ENCODE data around the gene MST1. TPM values are rescaled to one million over a fixed set of nuclear protein-coding genes. Genes with fewer than 3 reads are reported as not detected.

MST1 gene
- total and polyA plus RNA-seq, 2 donors (not counting 1 experiment from before 2014, with no cell fraction given): 3.5 to 6.6 TPM

DNA sequence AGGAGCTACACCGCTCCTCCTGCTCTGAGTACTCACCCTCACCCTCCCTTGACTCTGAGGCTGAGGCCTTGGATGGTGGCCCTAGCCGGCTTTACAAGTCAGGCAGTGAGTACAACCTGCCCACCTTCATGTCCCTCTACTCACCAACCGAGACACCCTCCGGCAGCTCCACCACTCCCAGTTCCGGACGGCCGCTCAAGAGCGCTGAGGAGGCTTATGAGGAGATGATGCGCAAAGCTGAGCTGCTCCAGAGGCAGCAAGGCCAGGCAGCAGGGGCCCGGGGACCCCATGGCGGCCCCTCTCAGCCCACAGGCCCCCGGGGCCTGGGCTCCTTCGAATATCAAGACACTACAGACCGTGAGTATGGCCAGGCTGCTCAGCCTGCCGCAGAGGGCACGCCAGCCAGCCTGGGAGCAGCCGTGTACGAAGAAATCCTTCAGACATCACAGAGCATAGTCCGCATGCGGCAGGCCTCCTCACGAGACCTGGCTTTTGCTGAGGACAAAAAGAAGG, 36.3 kb downstream of the MST1 start:
- no peak for DNase-seq (ENCODE audit: low read depth in 2 of 2)
- TF ChIP-seq, protein P1, sequence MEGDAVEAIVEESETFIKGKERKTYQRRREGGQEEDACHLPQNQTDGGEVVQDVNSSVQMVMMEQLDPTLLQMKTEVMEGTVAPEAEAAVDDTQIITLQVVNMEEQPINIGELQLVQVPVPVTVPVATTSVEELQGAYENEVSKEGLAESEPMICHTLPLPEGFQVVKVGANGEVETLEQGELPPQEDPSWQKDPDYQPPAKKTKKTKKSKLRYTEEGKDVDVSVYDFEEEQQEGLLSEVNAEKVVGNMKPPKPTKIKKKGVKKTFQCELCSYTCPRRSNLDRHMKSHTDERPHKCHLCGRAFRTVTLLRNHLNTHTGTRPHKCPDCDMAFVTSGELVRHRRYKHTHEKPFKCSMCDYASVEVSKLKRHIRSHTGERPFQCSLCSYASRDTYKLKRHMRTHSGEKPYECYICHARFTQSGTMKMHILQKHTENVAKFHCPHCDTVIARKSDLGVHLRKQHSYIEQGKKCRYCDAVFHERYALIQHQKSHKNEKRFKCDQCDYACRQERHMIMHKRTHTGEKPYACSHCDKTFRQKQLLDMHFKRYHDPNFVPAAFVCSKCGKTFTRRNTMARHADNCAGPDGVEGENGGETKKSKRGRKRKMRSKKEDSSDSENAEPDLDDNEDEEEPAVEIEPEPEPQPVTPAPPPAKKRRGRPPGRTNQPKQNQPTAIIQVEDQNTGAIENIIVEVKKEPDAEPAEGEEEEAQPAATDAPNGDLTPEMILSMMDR (conservative IDR thresholded peaks at IDR 0.05 in 1 of 2, IDR thresholded peaks at IDR 0.05 in 1 of 2; ENCODE audit: low read depth in 1 of 2, low read length in 2 of 2): no peak
- no peak for TF ChIP-seq EZH2 (IDR thresholded peaks at IDR 0.05; ENCODE audit: low read length, missing control alignments)
- H3K4me2 ChIP-seq (ENCODE audit: extremely low read depth, insufficient read depth, low read length): no peak overlapping the region

DNA sequence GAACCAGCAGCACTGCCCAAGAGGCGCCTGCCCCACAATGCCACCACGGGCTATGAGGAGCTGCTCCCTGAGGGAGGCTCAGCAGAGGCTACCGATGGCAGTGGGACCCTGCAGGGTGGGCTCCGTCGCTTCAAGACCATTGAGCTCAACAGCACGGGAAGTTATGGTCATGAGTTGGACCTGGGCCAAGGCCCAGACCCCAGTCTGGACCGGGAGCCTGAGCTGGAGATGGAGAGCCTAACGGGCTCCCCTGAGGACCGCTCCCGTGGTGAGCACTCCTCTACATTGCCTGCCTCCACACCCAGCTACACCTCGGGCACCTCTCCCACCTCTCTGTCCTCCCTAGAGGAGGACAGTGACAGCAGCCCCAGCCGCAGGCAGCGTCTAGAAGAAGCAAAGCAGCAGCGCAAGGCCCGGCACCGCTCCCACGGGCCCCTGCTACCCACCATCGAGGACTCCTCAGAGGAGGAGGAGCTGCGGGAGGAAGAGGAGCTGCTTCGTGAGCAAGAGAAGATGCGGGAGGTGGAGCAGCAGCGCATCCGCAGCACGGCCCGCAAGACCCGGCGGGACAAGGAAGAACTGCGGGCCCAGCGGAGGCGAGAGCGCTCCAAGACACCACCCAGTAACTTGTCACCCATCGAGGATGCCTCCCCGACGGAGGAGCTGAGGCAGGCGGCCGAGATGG, 36.9 kb downstream of the MST1 start:
- H3K79me2 ChIP-seq (ENCODE audit: control insufficient read depth, insufficient read depth, low read length): no peaks in the 10 kb centered on the region
- no peak overlapping the region for H3K4me2 ChIP-seq (ENCODE audit: extremely low read depth, insufficient read depth, low read length)
- no peaks in the 10 kb centered on the region for H3K36me3 ChIP-seq (ENCODE audit: control insufficient read depth, insufficient read depth, low read length)
- no peaks in the 10 kb centered on the region for H3K27me3 ChIP-seq (ENCODE audit: control insufficient read depth, insufficient read depth, low read length)
- no peak overlapping the region for H3K27ac ChIP-seq (ENCODE audit: insufficient read depth, low read length)
- H4K20me1 ChIP-seq (ENCODE audit: control insufficient read depth, extremely low read depth, insufficient read depth, low read length): no peaks in the 10 kb centered on the region
- H3K4me3 ChIP-seq (replicated peaks in 1 of 4; ENCODE audit: control extremely low read depth in 1 of 4, insufficient read depth in 1 of 4, low read depth in 3 of 4, low read length in 4 of 4): no peak overlapping the region
- H3K4me1 ChIP-seq (ENCODE audit: control insufficient read depth, extremely low read depth, insufficient read depth, low read length): no peaks in the 10 kb centered on the region
- TF ChIP-seq, protein P1 (conservative IDR thresholded peaks at IDR 0.05 in 1 of 2, IDR thresholded peaks at IDR 0.05 in 1 of 2; ENCODE audit: low read depth in 1 of 2, low read length in 2 of 2): no peak
- no peak for TF ChIP-seq EZH2 (IDR thresholded peaks at IDR 0.05; ENCODE audit: low read length, missing control alignments)
- no peak overlapping the region for H3K9ac ChIP-seq (ENCODE audit: insufficient read depth, low read length)
- no peak overlapping the region for H2AFZ ChIP-seq (ENCODE audit: low read length)
- H3K9me3 ChIP-seq (ENCODE audit: control insufficient read depth, insufficient read depth, low read depth, low read length): no peaks in the 10 kb centered on the region
- DNase-seq (ENCODE audit: low read depth in 2 of 2): no peak

More for the DNA sequence above, 36.3 kb downstream of the MST1 start:
- H3K9ac ChIP-seq (ENCODE audit: insufficient read depth, low read length): no peak overlapping the region
- no peaks in the 10 kb centered on the region for H3K27me3 ChIP-seq (ENCODE audit: control insufficient read depth, insufficient read depth, low read length)
- H3K4me3 ChIP-seq (replicated peaks in 1 of 4; ENCODE audit: control extremely low read depth in 1 of 4, insufficient read depth in 1 of 4, low read depth in 3 of 4, low read length in 4 of 4): no peak overlapping the region
- H3K79me2 ChIP-seq (ENCODE audit: control insufficient read depth, insufficient read depth, low read length): no peaks in the 10 kb centered on the region
- H3K4me1 ChIP-seq (ENCODE audit: control insufficient read depth, extremely low read depth, insufficient read depth, low read length): no peaks in the 10 kb centered on the region
- no peaks in the 10 kb centered on the region for H3K36me3 ChIP-seq (ENCODE audit: control insufficient read depth, insufficient read depth, low read length)
- no peaks in the 10 kb centered on the region for H3K9me3 ChIP-seq (ENCODE audit: control insufficient read depth, insufficient read depth, low read depth, low read length)
- H3K27ac ChIP-seq (ENCODE audit: insufficient read depth, low read length): no peak overlapping the region
- no peaks in the 10 kb centered on the region for H4K20me1 ChIP-seq (ENCODE audit: control insufficient read depth, extremely low read depth, insufficient read depth, low read length)
- no peak overlapping the region for H2AFZ ChIP-seq (ENCODE audit: low read length)

DNA sequence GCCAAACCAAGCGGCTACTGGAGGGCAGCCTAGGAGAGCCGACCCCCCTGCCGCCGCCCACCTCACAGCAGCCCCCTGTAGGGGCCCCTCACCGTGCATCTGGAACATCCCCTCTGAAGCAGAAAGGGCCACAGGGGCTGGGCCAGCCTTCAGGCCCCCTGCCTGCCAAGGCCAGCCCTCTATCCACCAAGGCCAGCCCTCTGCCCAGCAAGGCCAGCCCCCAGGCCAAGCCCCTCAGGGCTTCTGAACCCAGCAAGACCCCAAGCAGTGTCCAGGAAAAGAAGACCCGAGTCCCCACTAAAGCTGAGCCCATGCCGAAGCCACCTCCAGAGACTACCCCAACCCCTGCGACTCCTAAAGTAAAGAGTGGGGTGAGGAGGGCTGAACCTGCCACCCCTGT, 38.6 kb downstream of the MST1 start:
- H2AFZ ChIP-seq (ENCODE audit: low read length): no peak overlapping the region
- no peak overlapping the region for H3K4me2 ChIP-seq (ENCODE audit: extremely low read depth, insufficient read depth, low read length)
- H3K36me3 ChIP-seq (ENCODE audit: control insufficient read depth, insufficient read depth, low read length): no peaks in the 10 kb centered on the region
- TF ChIP-seq EZH2 (IDR thresholded peaks at IDR 0.05; ENCODE audit: low read length, missing control alignments): no peak
- TF ChIP-seq, protein P1 (conservative IDR thresholded peaks at IDR 0.05 in 1 of 2, IDR thresholded peaks at IDR 0.05 in 1 of 2; ENCODE audit: low read depth in 1 of 2, low read length in 2 of 2): no peak
- no peaks in the 10 kb centered on the region for H4K20me1 ChIP-seq (ENCODE audit: control insufficient read depth, extremely low read depth, insufficient read depth, low read length)
- H3K4me1 ChIP-seq (ENCODE audit: control insufficient read depth, extremely low read depth, insufficient read depth, low read length): no peaks in the 10 kb centered on the region
- H3K27ac ChIP-seq (ENCODE audit: insufficient read depth, low read length): no peak overlapping the region
- no peaks in the 10 kb centered on the region for H3K27me3 ChIP-seq (ENCODE audit: control insufficient read depth, insufficient read depth, low read length)
- H3K4me3 ChIP-seq (replicated peaks in 1 of 4; ENCODE audit: control extremely low read depth in 1 of 4, insufficient read depth in 1 of 4, low read depth in 3 of 4, low read length in 4 of 4): no peak overlapping the region
- DNase-seq (ENCODE audit: low read depth in 2 of 2): no peak
- no peak overlapping the region for H3K9ac ChIP-seq (ENCODE audit: insufficient read depth, low read length)
- no peaks in the 10 kb centered on the region for H3K9me3 ChIP-seq (ENCODE audit: control insufficient read depth, insufficient read depth, low read depth, low read length)
- H3K79me2 ChIP-seq (ENCODE audit: control insufficient read depth, insufficient read depth, low read length): no peaks in the 10 kb centered on the region
